ENCODE results near the gene EVPL. TPM values are rescaled to one million over a fixed set of nuclear protein-coding genes. Genes with fewer than 3 reads are reported as not detected.

The EVPL gene
- total RNA-seq, 1 experiment from 2014 or later, result not detected

GRCh38 chr17:75959839-75960511 lies 67.1 kb downstream of the EVPL start:
- no peak for DNase-seq (ENCODE audit: low spot score)

DNA sequence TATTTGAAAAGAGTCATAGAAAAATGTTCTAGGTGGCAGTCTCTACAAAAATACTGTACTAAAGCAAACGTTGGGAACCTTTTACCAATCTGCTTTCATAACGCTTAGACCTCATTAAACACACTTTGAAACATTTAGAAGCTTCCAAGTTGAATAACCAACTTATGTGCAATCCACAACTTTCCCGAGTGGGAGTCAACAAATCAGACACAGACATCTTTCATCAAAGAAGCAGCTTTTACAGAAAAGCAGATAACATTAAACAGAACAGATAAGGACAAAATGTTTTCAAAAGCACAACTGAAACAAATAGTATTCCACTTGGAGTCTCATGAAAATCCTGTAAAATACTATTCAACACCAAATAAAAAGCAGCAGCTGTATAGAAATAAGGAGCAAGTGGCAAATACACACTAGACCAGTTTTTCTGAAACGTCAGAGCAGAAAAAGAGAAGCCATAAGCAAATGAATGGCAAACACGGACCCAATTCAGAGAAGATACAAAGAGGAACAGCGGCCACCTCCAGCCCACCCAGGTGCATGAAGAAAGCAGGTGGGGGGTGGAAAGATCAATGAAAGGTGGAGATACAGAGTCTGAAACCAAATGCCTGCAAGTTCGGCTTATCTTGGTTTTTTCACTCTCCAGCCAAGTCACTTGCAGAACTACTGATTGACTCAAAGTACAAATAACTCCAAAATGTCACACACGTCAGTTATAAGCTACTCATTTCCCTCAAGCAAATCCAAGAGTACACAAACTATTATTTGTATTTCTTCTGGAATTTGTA lies 67.9 kb downstream of the EVPL start:
- no peak for DNase-seq (ENCODE audit: low spot score)

Other genes with a start within 250 kb of the EVPL start
- gene UNK, start 242.5 kb downstream of the EVPL start, total RNA-seq (2014; rRNA removed; shearing (Covaris generic)), result 52.7 and 64.4 TPM in 2 replicates
- gene UNC13D, start 182.9 kb downstream of the EVPL start, total RNA-seq (2014; rRNA removed; shearing (Covaris generic)), result 138 and 372 TPM in 2 replicates
- 68.5 and 70.0 TPM in 2 replicates for gene WBP2, start 172.0 kb downstream of the EVPL start, total RNA-seq (2014; rRNA removed; shearing (Covaris generic))
- 159 and 173 TPM in 2 replicates for gene TRIM47, start 148.7 kb downstream of the EVPL start, total RNA-seq (2014; rRNA removed; shearing (Covaris generic))
- gene TRIM65, start 130.4 kb downstream of the EVPL start, total RNA-seq (2014; rRNA removed; shearing (Covaris generic)), result 32.7 and 41.4 TPM in 2 replicates
- gene MRPL38, start 122.4 kb downstream of the EVPL start, total RNA-seq (2014; rRNA removed; shearing (Covaris generic)), result 55.1 and 58.4 TPM in 2 replicates
- gene FBF1, start 86.3 kb downstream of the EVPL start, total RNA-seq (2014; rRNA removed; shearing (Covaris generic)), result 9.9 and 12.5 TPM in 2 replicates
- gene ACOX1, start 48.1 kb downstream of the EVPL start, total RNA-seq (2014; rRNA removed; shearing (Covaris generic)), result 47.5 and 48.6 TPM in 2 replicates
- 23.4 and 28.4 TPM in 2 replicates for gene TEN1, start 48.1 kb downstream of the EVPL start, total RNA-seq (2014; rRNA removed; shearing (Covaris generic))
- gene CDK3, start 26.5 kb downstream of the EVPL start, total RNA-seq (2014; rRNA removed; shearing (Covaris generic)), result 5.7 and 7.6 TPM in 2 replicates
- 34.6 and 45.0 TPM in 2 replicates for gene SRP68, start 45.2 kb upstream of the EVPL start, total RNA-seq (2014; rRNA removed; shearing (Covaris generic))
- gene GALR2, start 47.5 kb upstream of the EVPL start, total RNA-seq (2014; rRNA removed; shearing (Covaris generic)), result 0.19 TPM in 1 of 2 replicates, not detected in the other
- gene ZACN, start 51.9 kb upstream of the EVPL start, total RNA-seq (2014; rRNA removed; shearing (Covaris generic)), result not detected in 2 replicates
- 98.5 and 104 TPM in 2 replicates for gene EXOC7, start 76.5 kb upstream of the EVPL start, total RNA-seq (2014; rRNA removed; shearing (Covaris generic))
- not detected in 2 replicates for gene FOXJ1, start 113.9 kb upstream of the EVPL start, total RNA-seq (2014; rRNA removed; shearing (Covaris generic))
- gene RNF157, start 213.2 kb upstream of the EVPL start, total RNA-seq (2014; rRNA removed; shearing (Covaris generic)), result 7.0 and 8.3 TPM in 2 replicates
- 2.7 and 6.5 TPM in 2 replicates for gene UBALD2, start 238.0 kb upstream of the EVPL start, total RNA-seq (2014; rRNA removed; shearing (Covaris generic))